HCT116 (cell line): ENCODE data around the gene ZGPAT. TPM values are rescaled to one million over a fixed set of nuclear protein-coding genes. Genes with fewer than 3 reads are reported as not detected.
A peak's percentile ranks its signal among the peaks of the same experiment; 100 is the strongest.

ENCODE experiments used
- ATAC-seq: fragments of 200-7000 bp; cut with Tn5 transposase; 2 replicates; pipeline ENCODE4 v1.9.1; 2020; ENCODE audit warnings: mild to moderate bottlenecking, moderate library complexity
- BruUV-seq: library from RNA; stranded (reverse); fragments of 400-500 nt; replicated peaks from 2 replicates; lab custom pipeline; 2021; lab: Mats Ljungman, UMichigan
- CTCF ChIA-PET: fragments of 300-600 bp; sonication (Branson Sonifier 250); formaldehyde crosslinking; loops from one replicate; lab custom pipeline; 2021; ENCODE audit warnings: antibody characterized with exemption; lab: Charles Lee
- POLR2A ChIA-PET: fragments of 300-600, 350-600 bp; sonication (Branson Sonifier 250); formaldehyde crosslinking; loops from one replicate; lab custom pipeline; 2021; ENCODE audit warnings: antibody characterized with exemption; lab: Charles Lee
- RAD21 ChIA-PET, 2 experiments: fragments of 300-600 bp; sonication (Branson Sonifier 250); formaldehyde crosslinking; loops; one replicate each; lab custom pipeline; 2023; ENCODE audit warnings: low total read pairs in 2 of 2; ENCODE audit not compliant: uncharacterized antibody in 2 of 2, unreplicated experiment in 2 of 2, low non-redundant PET in 1 of 2; lab: Charles Lee
- DNase-seq: peaks from one replicate; pipeline ENCODE4 v3.0.0-alpha.2; 2010; ENCODE audit warnings: low read depth, low spot score
- H2AFZ ChIP-seq: fragments of 200-600 bp; shearing (Covaris generic), sonication (generic); 2 replicates; pipeline ENCODE4 v1.6.1; 2017; ENCODE audit warnings: low read depth, mixed run types, mixed read lengths, antibody characterized with exemption, low read length; ENCODE audit not compliant: poor library complexity, severe bottlenecking
- H3K27ac ChIP-seq: 2 replicates; pipeline ENCODE4 v1.5.1; 2012; ENCODE audit warnings: low read depth, low read length
- H3K27me3 ChIP-seq: fragments of 200-600 bp; sonication (generic); 2 replicates; pipeline ENCODE4 v1.6.1; 2016; ENCODE audit warnings: mixed run types, low read length, mixed read lengths; ENCODE audit not compliant: insufficient read depth
- H3K36me3 ChIP-seq, 2 experiments: fragments of 200-500 bp in 1 of 2; fragments of 200-600 bp in 1 of 2; sonication (Bioruptor generic) in 1 of 2; sonication (generic) in 1 of 2; 2 replicates each; pipeline versions ENCODE4 v1.5.1 to v1.6.1; 2014 to 2016; ENCODE audit warnings: low read length in 2 of 2, inconsistent platforms in 1 of 2, mixed read lengths in 1 of 2, mixed run types in 1 of 2; ENCODE audit not compliant: insufficient read depth in 2 of 2, control insufficient read depth in 1 of 2
- H3K4me1 ChIP-seq, 2 experiments: fragments of 200-600 bp in 1 of 2; sonication (generic) in 1 of 2; 2 replicates each; pipeline versions ENCODE4 v1.5.1 to v1.6.1; 2012 to 2017; ENCODE audit warnings: low read length in 2 of 2, inconsistent platforms in 1 of 2, mild to moderate bottlenecking in 1 of 2, mixed read lengths in 1 of 2, mixed run types in 1 of 2, moderate library complexity in 1 of 2; ENCODE audit not compliant: insufficient read depth in 2 of 2, control insufficient read depth in 1 of 2
- H3K4me2 ChIP-seq: fragments of 200-600 bp; sonication (generic); 2 replicates; pipeline ENCODE4 v1.6.1; 2017; ENCODE audit warnings: mixed run types, low read length, mixed read lengths
- H3K4me3 ChIP-seq, 2 experiments: fragments of 200-600 bp in 1 of 2; sonication (generic) in 1 of 2; replicated peaks in 1 of 2; 2 replicates each; pipeline ENCODE4 v1.5.1; 2011 to 2016; ENCODE audit warnings: low read length in 2 of 2, control low read depth in 1 of 2, low read depth in 1 of 2, mild to moderate bottlenecking in 1 of 2, mixed read lengths in 1 of 2, mixed run types in 1 of 2
- H3K79me2 ChIP-seq: fragments of 200-600 bp; sonication (generic); 2 replicates; pipeline ENCODE4 v1.6.1; 2017; ENCODE audit warnings: mild to moderate bottlenecking, mixed run types, low read length, moderate library complexity, mixed read lengths; ENCODE audit not compliant: insufficient read depth
- H3K9ac ChIP-seq: fragments of 200-600 bp; sonication (generic); 2 replicates; pipeline ENCODE4 v1.6.1; 2016; ENCODE audit warnings: low read length, mixed read lengths
- H3K9me2 ChIP-seq: fragments of 200-600 bp; sonication (generic), shearing (Covaris generic); 2 replicates; pipeline ENCODE4 v1.6.1; 2017; ENCODE audit warnings: mixed run types, mild to moderate bottlenecking, moderate library complexity; ENCODE audit not compliant: insufficient read depth
- H3K9me3 ChIP-seq, 2 experiments: fragments of 200-500 bp in 1 of 2; fragments of 200-600 bp in 1 of 2; sonication (Bioruptor generic) in 1 of 2; sonication (generic) in 1 of 2; 2 replicates each; pipeline ENCODE4 v1.6.1; 2014 to 2017; ENCODE audit warnings: low read length in 2 of 2, mixed read lengths in 2 of 2, inconsistent platforms in 1 of 2, low read depth in 1 of 2, mild to moderate bottlenecking in 1 of 2, mixed run types in 1 of 2, moderate library complexity in 1 of 2; ENCODE audit not compliant: control insufficient read depth in 1 of 2, insufficient read depth in 1 of 2
- H4K20me1 ChIP-seq: fragments of 200-600 bp; sonication (generic), shearing (Covaris generic); 2 replicates; pipeline ENCODE4 v1.6.1; 2017; ENCODE audit warnings: mixed run types, mild to moderate bottlenecking, moderate library complexity; ENCODE audit not compliant: insufficient read depth
- CBX3 ChIP-seq: IDR thresholded peaks from 2 replicates; pipeline ENCODE4 v1.6.1; 2012; ENCODE audit warnings: low read depth
- EGR1 ChIP-seq: IDR thresholded peaks from 2 replicates; pipeline ENCODE4 v1.6.1; 2012; ENCODE audit warnings: low read depth
- EZH2 ChIP-seq: fragments of 200-600 bp; sonication (generic); IDR thresholded peaks from 2 replicates; pipeline ENCODE4 v1.6.1; 2017; ENCODE audit warnings: antibody characterized with exemption, mixed run types
- SIN3A ChIP-seq: IDR thresholded peaks from 2 replicates; pipeline ENCODE4 v1.6.1; 2012; ENCODE audit warnings: low read depth
- SP1 ChIP-seq: IDR thresholded peaks from 2 replicates; pipeline ENCODE4 v1.6.1; 2012; ENCODE audit warnings: low read depth
- SRF ChIP-seq: IDR thresholded peaks from 2 replicates; pipeline ENCODE4 v1.6.1; 2012; ENCODE audit warnings: low read depth
- YY1 ChIP-seq: IDR thresholded peaks from 2 replicates; pipeline ENCODE4 v1.6.1; 2011; ENCODE audit warnings: low read length, low read depth, moderate library complexity, mild to moderate bottlenecking; ENCODE audit not compliant: insufficient replicate concordance; ENCODE audit errors: extremely low read depth
- ZFX ChIP-seq: fragments of 450-650 bp; IDR thresholded peaks from 2 replicates; pipeline ENCODE4 v1.6.1; 2017
- intact Hi-C: fragments of 100-400 bp; cut with micrococcal nuclease; formaldehyde crosslinking; loops from 2 replicates; pipeline ENCODE4 v1.10.0; 2022
- total RNA-seq: library from RNA; stranded (reverse); gene quantifications from one replicate; pipeline ENCODE4 v1.2.1, GENCODE V29; 2021; ENCODE audit not compliant: unreplicated experiment
- TF ChIP-seq, protein P1 (sequence below): IDR thresholded peaks from 2 replicates; pipeline ENCODE4 v1.6.1; 2012
- TF ChIP-seq, protein P2 (sequence below): IDR thresholded peaks from 2 replicates; pipeline ENCODE4 v1.6.1; 2012; ENCODE audit warnings: low read depth

Gene ZGPAT
- total RNA-seq, 1 experiment from 2014 or later = 30.6 TPM

DNA sequence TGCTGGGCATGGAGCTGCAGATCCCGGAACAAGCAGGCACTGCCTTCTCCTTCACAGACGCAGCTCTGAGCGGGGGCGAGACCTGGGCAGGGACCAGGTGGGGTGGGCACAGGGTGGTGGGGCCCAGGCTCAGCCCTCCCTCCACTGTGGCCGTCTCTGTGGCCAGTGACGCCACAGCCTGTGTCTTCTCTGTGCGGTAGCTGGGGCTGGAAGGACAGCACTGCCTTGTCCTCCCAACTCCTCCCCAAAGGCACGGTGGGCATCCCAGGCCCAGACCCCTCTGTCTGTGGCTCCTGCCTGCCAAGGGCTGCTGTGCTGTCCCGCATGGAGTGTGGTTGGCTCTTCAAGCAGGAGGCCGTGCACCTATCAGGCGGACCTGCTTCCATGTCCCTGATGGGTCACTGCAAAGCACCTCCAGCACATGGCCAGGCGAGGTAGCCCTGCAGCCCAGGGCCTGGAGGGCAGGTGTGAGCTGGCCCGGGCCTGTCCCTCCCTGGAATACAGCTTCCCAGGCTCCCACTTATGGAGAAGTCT lies 26.2 kb upstream of the ZGPAT start:
- ChIA-PET RAD21 (interaction anchor here (0.9 to 1.8 kb wide), 3 partner anchors 17 to 40 kb away, joined by 3 to 14 read pairs (median 5); no protein-coding TSS in a partner anchor), CTCF (no interaction called here), POLR2A (interaction anchor here (0.6 to 2.4 kb wide), 11 partner anchors 10 to 108 kb away, joined by 3 to 28 read pairs (median 7); partner anchors contain the start of genes ARFRP1, HELZ2, RTEL1 and STMN3)
- ATAC-seq = peak; percentile 11
- intact Hi-C loops = loop anchor here (1.0 to 5.0 kb wide), 5 partner anchors 15 to 144 kb away; partner anchors contain the start of genes GMEB2, PTK6, RTEL1 and STMN3
- Histone ChIP-seq H3K4me3 (peak overlapping the region; percentile 24 to 51), H3K9ac (peak overlapping the region; percentile 69), H2AFZ (no peak overlapping the region), H3K36me3 (peaks cover 2 to 10% of the 10 kb centered on the region in 2 experiments; a peak in 2 of 4 replicates), H3K79me2 (peaks cover 30% of the 10 kb centered on the region), H3K4me2 (peak overlapping the region; percentile 83), H3K9me2 (no peaks in the 10 kb centered on the region), H3K9me3 (no peaks in the 10 kb centered on the region), H3K27ac (peak overlapping the region; percentile 100), H3K4me1 (peaks cover 50 to 62% of the 10 kb centered on the region in 2 experiments), H3K27me3 (no peaks in the 10 kb centered on the region), H4K20me1 (no peaks in the 10 kb centered on the region)
- no TSS peak for BruUV-seq
- TF ChIP-seq ZFX = no peak
- no peak for TF ChIP-seq YY1
- TF ChIP-seq EZH2 = no peak
- no peak for TF ChIP-seq SIN3A
- no peak for TF ChIP-seq CBX3
- no peak for TF ChIP-seq EGR1
- TF ChIP-seq SRF = no peak
- TF ChIP-seq SP1 = no peak
- TF ChIP-seq, protein P1, sequence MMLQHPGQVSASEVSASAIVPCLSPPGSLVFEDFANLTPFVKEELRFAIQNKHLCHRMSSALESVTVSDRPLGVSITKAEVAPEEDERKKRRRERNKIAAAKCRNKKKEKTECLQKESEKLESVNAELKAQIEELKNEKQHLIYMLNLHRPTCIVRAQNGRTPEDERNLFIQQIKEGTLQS = no peak
- TF ChIP-seq, protein P2, sequence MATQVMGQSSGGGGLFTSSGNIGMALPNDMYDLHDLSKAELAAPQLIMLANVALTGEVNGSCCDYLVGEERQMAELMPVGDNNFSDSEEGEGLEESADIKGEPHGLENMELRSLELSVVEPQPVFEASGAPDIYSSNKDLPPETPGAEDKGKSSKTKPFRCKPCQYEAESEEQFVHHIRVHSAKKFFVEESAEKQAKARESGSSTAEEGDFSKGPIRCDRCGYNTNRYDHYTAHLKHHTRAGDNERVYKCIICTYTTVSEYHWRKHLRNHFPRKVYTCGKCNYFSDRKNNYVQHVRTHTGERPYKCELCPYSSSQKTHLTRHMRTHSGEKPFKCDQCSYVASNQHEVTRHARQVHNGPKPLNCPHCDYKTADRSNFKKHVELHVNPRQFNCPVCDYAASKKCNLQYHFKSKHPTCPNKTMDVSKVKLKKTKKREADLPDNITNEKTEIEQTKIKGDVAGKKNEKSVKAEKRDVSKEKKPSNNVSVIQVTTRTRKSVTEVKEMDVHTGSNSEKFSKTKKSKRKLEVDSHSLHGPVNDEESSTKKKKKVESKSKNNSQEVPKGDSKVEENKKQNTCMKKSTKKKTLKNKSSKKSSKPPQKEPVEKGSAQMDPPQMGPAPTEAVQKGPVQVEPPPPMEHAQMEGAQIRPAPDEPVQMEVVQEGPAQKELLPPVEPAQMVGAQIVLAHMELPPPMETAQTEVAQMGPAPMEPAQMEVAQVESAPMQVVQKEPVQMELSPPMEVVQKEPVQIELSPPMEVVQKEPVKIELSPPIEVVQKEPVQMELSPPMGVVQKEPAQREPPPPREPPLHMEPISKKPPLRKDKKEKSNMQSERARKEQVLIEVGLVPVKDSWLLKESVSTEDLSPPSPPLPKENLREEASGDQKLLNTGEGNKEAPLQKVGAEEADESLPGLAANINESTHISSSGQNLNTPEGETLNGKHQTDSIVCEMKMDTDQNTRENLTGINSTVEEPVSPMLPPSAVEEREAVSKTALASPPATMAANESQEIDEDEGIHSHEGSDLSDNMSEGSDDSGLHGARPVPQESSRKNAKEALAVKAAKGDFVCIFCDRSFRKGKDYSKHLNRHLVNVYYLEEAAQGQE = no peak
- no peak for DNase-seq
